ENCODE results near the gene EPB41. TPM values are rescaled to one million over a fixed set of nuclear protein-coding genes. Genes with fewer than 3 reads are reported as not detected.
"Not testable (repeated sequence)": the region's sequence is repeated elsewhere in the genome, so short reads cannot be mapped to it uniquely, and the experiment has no call there.

Gene EPB41
- total RNA-seq, 1 donor from 2014 or later: 35.6 TPM

GRCh38 chr1:29092704-29093103 lies 178.3 kb downstream of the EPB41 start:
- ATAC-seq; DNase-seq (ENCODE audit: low spot score): not testable (repeated sequence)

- ATAC-seq (no peak), DNase-seq (ENCODE audit: low spot score) (no peak)
Observed at GRCh38 chr1:29094433-29094832, 180.1 kb downstream of the EPB41 start.

GRCh38 chr1:29094954-29095353 lies 180.6 kb downstream of the EPB41 start:
- no peak for ATAC-seq
- no peak for DNase-seq (ENCODE audit: low spot score)

GRCh38 chr1:29096231-29096886 lies 182.0 kb downstream of the EPB41 start:
- ATAC-seq (no peak), DNase-seq (ENCODE audit: low spot score) (no peak)

GRCh38 chr1:29099286-29099685 lies 184.9 kb downstream of the EPB41 start:
- DNase-seq (ENCODE audit: low spot score) (no peak), ATAC-seq (no peak)

GRCh38 chr1:29100487-29100886 lies 186.1 kb downstream of the EPB41 start:
- DNase-seq (ENCODE audit: low spot score): no peak
- no peak for ATAC-seq

- peak; percentile 95 for ATAC-seq
Observed at GRCh38 chr1:29105822-29106221, 191.5 kb downstream of the EPB41 start.

GRCh38 chr1:29108041-29108440 lies 193.7 kb downstream of the EPB41 start:
- ATAC-seq; DNase-seq (ENCODE audit: low spot score): not testable (repeated sequence)

More at GRCh38 chr1:29105822-29106221, 191.5 kb downstream of the EPB41 start:
- peak; percentile 68 for DNase-seq (ENCODE audit: low spot score)

GRCh38 chr1:29112705-29113412 lies 198.5 kb downstream of the EPB41 start:
- DNase-seq (ENCODE audit: low spot score) (no peak), ATAC-seq (no peak)

GRCh38 chr1:29113413-29114117 lies 199.2 kb downstream of the EPB41 start:
- DNase-seq (ENCODE audit: low spot score) (no peak), ATAC-seq (no peak)

- ATAC-seq: no peak
Observed at GRCh38 chr1:29114654-29115053, 200.3 kb downstream of the EPB41 start.

GRCh38 chr1:29117381-29117780 lies 203.0 kb downstream of the EPB41 start:
- peak; percentile 67 for ATAC-seq
- no peak for DNase-seq (ENCODE audit: low spot score)

More at GRCh38 chr1:29114654-29115053, 200.3 kb downstream of the EPB41 start:
- DNase-seq (ENCODE audit: low spot score): no peak

- ATAC-seq (no peak), DNase-seq (ENCODE audit: low spot score) (no peak)
Observed at GRCh38 chr1:29119121-29119929, 205.0 kb downstream of the EPB41 start.

- no peak for DNase-seq (ENCODE audit: low spot score)
Observed at GRCh38 chr1:29120367-29120766, 206.0 kb downstream of the EPB41 start.

GRCh38 chr1:29120947-29121485 lies 206.6 kb downstream of the EPB41 start:
- DNase-seq (ENCODE audit: low spot score) (no peak), ATAC-seq (no peak)

More at GRCh38 chr1:29120367-29120766, 206.0 kb downstream of the EPB41 start:
- no peak for ATAC-seq

GRCh38 chr1:29121516-29121935 lies 207.2 kb downstream of the EPB41 start:
- no peak for DNase-seq (ENCODE audit: low spot score)
- ATAC-seq: no peak

- DNase-seq (ENCODE audit: low spot score) (no peak), ATAC-seq (peak; percentile 8)
Observed at GRCh38 chr1:29121936-29122681, 207.7 kb downstream of the EPB41 start.

- DNase-seq (ENCODE audit: low spot score): no peak
Observed at GRCh38 chr1:29122682-29123052, 208.3 kb downstream of the EPB41 start.

GRCh38 chr1:29123053-29123886 lies 208.9 kb downstream of the EPB41 start:
- DNase-seq (ENCODE audit: low spot score) (no peak), ATAC-seq (peak; percentile 31)

More at GRCh38 chr1:29122682-29123052, 208.3 kb downstream of the EPB41 start:
- peak; percentile 29 for ATAC-seq
